GM12872 (cell line): ENCODE data around the gene AKAP13.

Source experiments
- TF ChIP-seq, protein P1 (sequence below): IDR thresholded peaks from 3 replicates; pipeline ENCODE4 v1.5.1; 2011; ENCODE audit warnings: low read depth, mild to moderate bottlenecking, low read length, moderate library complexity; ENCODE audit not compliant: insufficient read depth

Gene AKAP13

DNA sequence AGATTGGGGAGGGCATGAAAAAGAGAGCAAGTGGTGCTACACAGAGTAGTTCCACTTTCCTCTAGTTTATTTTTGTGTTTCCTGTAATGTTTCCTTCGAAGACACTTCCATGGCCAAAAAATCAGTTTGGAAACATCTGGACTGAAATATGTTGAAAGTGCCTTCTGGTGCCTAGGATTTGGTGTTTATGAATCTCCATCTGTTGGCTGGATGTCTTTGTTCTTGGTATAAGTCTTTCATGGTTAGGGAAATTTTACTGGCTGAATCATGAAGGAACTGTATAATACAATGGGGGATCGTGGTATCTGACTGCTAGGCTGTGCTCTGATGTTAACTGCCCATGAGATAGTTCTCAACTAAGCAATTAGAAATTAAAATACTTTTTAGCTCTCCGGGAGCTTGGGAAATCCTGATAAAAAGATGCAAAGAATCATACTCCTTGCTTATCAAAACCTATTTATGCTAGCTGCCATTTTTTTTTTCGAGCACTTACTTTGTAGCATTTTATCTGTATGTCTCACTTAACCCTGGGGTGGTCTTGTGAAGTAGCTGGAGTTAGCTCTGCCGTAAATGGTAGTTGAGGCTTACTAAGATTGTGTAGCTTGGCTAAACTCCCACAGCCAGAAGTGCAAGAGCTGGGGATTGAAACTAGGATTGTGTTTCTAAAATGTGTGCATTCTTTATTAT lies 21.9 kb downstream of the AKAP13 start:
- TF ChIP-seq, protein P1, sequence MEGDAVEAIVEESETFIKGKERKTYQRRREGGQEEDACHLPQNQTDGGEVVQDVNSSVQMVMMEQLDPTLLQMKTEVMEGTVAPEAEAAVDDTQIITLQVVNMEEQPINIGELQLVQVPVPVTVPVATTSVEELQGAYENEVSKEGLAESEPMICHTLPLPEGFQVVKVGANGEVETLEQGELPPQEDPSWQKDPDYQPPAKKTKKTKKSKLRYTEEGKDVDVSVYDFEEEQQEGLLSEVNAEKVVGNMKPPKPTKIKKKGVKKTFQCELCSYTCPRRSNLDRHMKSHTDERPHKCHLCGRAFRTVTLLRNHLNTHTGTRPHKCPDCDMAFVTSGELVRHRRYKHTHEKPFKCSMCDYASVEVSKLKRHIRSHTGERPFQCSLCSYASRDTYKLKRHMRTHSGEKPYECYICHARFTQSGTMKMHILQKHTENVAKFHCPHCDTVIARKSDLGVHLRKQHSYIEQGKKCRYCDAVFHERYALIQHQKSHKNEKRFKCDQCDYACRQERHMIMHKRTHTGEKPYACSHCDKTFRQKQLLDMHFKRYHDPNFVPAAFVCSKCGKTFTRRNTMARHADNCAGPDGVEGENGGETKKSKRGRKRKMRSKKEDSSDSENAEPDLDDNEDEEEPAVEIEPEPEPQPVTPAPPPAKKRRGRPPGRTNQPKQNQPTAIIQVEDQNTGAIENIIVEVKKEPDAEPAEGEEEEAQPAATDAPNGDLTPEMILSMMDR = no peak

DNA sequence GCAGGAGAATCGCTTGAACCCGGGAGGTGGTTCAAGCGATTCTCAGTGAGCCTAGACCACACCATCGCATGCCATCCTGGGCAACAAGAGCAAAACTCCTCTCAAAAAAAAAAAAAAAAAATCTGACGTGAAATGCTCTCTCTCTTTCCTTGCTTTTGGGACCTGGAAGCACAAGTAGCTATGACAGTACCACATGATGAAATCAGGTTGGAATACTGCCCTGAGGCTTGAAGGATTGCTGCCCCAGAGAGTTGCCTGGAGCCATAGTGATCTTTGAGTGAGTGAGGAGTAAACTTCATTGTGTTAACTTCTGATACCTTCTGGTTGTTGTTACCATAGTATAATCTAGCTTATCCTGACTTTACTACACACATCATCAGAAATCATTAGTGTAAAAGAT lies 23.3 kb downstream of the AKAP13 start:
- TF ChIP-seq, protein P1 = no peak

DNA sequence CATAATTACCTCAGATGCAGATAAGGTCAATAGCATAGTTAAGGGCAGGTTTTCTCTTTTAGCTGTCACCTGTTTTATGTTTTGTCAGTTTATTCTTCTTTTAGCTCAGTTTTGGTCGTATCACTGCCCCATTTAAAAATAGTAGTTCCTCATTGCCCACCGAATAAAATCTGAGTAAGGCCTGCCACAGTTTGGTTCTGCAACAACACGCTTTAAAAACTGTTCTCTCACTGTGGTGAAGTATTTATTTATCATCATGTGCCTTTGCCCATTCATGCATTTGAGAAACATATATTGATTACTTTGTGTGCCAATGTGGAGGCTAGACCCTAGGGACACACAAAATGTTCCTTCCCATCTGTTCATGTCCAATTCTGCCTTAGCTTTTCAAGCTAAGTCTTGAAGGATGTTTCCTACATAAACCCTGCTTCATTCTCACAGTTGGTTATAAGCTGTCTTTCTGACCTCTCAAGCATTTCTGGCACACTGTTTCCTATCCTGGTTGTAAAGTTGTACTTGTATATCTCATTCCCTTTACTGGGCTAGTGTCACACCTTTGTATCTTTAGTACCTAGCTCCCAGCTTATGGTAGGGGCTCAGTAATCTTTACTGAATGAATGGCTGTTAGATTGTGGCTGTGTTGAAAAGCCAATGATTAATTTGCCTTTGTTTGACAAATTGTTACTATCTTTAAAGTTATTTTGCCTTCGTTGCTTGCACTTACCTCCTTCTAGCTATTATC lies 23.9 kb downstream of the AKAP13 start:
- TF ChIP-seq, protein P1 = no peak

DNA sequence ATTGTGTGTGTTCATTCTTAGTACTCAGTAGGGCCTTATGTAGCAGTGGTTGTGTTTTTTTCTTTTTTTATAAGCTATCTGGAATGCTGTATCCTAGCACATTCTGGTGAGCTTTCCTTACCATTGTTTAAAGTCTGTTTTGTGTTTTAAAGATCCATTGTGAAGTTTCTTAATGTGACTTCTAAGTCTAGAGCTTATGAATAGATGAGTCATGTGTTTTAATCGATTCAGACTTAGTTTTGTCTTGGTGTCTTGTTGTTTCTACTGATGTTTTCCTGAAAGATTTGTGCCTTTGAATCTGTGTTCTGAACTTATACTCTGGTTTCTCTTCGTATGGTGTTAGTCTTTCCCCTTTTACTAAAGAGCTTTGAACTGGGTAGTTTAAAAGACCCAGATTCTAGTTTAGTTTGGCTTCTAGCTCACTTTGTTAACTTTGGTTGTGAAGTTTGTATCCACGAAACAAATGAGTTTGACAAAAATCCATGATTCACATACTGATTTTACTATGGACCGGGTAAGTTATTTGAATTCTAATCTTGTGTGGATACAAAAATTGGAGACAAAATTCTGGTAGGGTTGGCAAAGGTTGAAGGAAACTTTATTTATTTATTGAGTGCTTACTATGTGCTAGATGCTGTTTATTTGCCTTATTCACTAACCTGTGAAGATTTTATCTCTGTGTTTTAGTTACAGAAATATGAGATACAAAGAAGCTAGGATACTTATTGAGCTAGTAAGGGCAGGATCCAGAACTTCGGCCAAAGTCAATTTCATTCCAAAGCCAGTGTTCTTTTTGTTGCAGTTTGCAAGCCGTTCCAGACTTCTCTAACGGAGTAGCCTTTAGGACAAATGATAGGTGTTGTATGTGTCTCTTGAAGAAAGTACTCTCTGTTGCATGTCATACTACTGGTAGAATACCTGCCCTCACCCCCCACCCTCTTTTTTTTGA lies 24.8 kb downstream of the AKAP13 start:
- TF ChIP-seq, protein P1 = no peak

DNA sequence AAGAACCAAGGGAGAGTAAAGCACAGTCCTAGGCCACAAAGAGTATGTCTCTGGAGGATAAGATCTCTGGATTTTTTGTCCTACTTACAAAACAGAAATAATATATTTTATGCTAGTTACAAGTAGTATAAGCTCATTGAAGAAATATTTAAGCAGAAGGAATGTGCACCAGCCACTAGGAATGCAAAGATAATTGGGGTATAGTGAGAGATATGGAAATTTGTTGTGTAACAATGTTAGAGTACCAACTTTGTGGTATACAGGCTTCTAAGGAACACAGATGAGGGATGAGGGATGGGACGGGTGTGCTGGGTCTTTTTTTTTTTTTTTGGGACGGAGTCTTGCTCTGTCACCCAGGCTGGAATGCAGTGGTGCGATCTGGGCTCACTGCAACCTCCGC lies 26.5 kb downstream of the AKAP13 start:
- TF ChIP-seq, protein P1 = no peak

DNA sequence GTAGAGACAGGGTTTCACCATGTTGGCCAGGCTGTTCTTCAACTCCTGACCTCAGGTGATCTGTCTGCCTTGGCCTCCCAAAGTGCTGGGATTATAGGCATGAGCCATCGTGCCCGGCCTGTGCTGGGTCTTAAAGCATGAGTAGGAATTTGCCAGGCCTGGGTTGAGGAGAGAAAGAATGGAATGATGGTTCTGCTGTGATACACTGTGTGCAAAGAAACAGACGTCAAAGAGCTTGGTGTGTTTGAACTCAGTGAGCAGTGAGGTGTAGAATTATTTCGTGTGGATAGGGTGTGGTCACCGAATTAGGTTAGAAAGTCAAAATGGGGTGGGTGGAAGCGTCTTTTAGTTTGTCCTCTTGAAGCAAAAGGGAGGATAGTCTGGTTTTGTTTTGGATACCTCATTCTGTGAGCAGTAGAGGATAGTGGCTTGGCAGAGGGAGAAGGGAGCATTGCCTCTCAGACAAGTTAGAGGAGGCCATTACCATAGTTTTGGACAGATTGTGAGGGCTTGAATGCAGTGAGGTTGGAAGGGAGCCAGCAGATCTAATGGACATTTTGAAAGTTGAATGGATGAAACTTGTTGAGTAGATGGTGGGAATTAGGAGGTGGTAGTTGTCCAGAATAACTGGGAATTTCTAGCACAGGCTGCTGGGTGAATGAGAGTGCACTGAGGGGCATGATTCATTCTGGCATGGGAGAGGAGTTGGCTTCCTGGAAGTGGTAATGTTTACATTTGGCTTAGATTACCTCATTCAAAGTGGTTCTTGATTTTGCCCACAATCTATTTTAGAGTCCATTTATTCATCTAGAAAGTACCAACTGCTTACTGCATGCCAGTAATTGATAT lies 27.2 kb downstream of the AKAP13 start:
- TF ChIP-seq, protein P1 = no peak
